GM19043 (cell line): ENCODE results near the gene OSBPL8.
"Not testable (repeated sequence)": the region's sequence is repeated elsewhere in the genome, so short reads cannot be mapped to it uniquely, and the experiment has no call there.

ENCODE experiments used
- ATAC-seq: cut with Tn5 transposase; IDR thresholded peaks from one replicate; pipeline ENCODE4 v1.9.1; 2021; ENCODE audit warnings: low read depth; ENCODE audit not compliant: unreplicated experiment

OSBPL8 gene

DNA sequence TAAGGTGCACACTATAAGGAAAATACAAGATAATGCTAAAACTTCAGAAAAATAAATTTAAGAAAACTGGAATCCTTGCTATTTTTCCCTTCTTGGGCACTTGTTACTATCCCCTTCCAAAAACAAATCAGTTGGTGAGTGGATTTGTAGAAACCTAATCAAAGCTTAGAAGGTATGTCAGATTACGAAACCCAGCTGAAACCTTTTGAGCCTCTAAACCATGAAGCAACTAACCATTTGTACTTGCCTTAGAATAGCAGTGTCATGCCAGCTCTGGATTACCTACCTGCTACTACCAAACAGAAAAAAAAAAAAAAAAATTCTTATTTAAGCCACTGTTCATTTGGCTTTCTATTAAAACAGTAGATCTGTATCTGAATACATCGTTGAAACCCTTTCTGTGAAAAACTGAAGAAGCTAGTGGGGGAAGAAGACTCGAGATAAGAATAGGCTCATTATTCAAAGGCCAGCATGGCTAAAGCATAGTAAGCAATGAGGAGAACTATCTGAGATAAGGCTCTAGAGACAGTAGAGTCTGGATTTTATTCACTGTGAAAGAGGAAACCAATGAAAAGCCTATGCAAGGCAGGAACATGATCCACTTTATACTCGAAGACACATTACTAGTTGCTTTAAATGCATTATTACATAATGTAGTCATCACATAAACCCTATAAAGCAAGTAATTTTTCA is 30.2 kb downstream of the OSBPL8 start:
- ATAC-seq = no peak

- ATAC-seq = no peak
Observed at GRCh38 chr12:76523408-76523807, 36.2 kb downstream of the OSBPL8 start.

DNA sequence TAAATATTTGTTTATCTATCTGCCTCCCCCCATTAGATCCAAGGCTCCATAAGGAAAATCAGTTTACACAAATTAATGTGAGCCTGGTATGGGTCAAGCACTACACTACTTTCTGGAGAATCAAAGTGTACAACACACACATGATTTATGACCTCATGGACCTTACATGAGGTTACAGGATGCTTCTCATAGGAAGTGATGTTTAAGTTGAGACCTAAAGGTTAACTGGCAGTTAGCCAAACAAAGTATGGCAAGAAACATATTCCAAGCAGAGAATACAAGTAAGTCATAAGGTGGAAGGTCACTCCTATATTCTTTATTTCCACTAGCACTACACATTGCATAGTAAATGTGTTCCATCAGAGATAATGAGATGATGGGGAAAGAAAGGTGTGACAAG is 39.2 kb downstream of the OSBPL8 start:
- ATAC-seq = no peak

DNA sequence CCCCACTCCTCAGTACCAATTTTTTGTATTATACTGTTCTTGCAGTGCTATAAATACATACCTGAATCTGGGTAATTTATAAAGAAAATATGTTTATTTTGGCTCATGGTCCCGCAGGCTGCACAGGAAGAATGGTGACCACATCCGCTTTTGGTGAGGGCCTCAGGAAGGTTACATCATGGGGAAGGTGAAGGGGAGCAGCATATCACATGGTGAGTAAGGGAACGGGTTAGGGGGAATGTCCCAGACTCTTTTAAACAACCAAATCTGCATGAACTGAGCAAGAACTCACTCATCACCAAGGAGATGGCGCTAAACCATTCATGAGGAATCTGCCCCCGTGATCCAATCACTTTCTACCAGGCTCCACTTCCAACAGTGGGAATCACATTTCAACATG is 40.0 kb downstream of the OSBPL8 start:
- ATAC-seq = no peak

DNA sequence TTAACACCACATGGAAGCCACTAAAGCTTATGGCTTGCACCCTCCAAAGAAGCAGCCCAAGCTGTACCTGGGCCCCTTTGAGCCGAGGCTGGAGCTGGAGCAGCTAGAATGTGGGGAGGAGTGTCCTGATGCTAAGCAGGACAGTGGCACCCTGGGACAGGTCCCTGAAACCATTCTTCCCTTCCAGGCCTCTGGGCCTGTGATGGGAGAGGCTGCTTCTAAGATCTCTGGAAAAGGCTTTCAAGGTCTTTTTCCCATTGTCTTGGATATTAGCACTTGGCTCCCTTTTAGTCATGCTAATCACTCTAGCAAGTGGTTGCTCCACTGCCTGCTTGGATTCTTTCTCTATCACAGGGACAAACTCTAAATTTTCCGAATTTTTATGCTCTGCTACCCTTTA is 40.9 kb downstream of the OSBPL8 start:
- no peak for ATAC-seq

- no peak for ATAC-seq
Observed at GRCh38 chr12:76515271-76515670, 44.3 kb downstream of the OSBPL8 start.

DNA sequence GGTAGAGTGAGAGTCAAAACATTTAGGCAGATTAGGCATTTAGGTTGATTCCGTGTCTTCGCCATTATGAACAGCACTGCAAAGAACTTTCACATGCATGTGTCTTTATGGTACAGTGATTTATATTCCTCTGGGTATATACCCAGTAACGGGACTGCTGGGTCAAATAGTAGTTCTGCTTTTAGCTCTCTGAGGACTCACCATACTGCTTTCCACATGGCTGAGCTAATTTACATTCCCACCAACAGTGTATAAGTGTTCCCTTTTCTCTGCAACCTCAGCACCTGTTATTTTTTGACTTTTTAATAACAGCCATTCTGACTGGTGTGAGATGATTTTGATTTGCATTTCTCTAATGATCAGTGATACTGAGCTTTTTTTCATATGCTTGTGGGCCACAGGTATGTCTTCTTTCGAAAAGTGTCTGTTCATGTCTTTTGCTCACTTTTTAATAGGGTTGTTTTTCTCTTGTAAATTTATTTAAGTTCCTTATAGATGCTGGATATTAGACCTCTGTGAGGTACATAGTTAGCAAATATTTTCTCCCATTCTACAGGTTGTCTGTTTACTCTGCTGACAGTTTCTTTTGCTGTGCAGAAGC is 48.4 kb downstream of the OSBPL8 start:
- peak; percentile 90 for ATAC-seq

- ATAC-seq = no peak
Observed at GRCh38 chr12:76508128-76508980, 51.2 kb downstream of the OSBPL8 start.

GRCh38 chr12:76506149-76506548 is 53.4 kb downstream of the OSBPL8 start:
- ATAC-seq = no peak

GRCh38 chr12:76505050-76505449 is 54.5 kb downstream of the OSBPL8 start:
- no peak for ATAC-seq

DNA sequence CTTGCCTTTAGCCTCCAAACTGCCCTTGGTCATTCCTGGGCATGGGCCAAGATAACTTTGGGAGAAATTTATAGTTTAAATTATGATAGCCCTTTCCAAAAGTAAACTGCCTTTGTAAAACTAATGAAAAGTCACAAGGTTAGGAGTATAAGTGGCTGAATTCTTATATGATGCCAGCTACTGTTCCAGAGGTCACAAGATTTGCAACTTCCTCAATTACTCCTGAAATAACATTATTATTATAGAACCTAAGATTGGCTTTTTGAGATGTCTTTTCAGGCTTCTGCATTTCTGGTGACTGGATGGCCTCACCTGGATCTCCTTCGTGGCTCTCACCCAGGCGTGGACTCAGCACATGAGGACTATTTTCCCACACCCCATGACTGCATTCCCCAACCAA is 55.0 kb downstream of the OSBPL8 start:
- no peak for ATAC-seq

GRCh38 chr12:76503957-76504356 is 55.6 kb downstream of the OSBPL8 start:
- no peak for ATAC-seq

- no peak for ATAC-seq
Observed at GRCh38 chr12:76501390-76501789, 58.2 kb downstream of the OSBPL8 start.

- ATAC-seq = not testable (repeated sequence)
Observed at GRCh38 chr12:76499136-76499535, 60.4 kb downstream of the OSBPL8 start.

- ATAC-seq = no peak
Observed at GRCh38 chr12:76495556-76495955, 64.0 kb downstream of the OSBPL8 start.

DNA sequence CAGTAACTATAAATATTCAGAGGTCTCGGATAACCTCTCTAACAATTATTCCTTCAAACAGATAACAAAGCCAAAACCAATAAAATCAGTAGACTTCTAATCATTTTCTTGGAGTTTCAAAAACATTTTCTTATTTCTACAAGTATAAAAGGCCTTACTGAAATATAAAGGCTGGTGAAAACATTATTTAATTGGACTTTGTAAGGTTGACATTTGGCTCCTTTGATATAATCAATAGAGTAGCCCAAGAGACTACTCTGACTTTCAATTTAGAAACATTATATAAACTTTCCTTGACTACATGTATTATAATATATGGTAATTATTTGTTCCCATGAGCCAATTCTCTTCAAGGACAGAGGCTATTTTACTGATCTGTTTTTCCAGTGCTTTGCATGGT is 68.3 kb downstream of the OSBPL8 start:
- ATAC-seq = no peak

DNA sequence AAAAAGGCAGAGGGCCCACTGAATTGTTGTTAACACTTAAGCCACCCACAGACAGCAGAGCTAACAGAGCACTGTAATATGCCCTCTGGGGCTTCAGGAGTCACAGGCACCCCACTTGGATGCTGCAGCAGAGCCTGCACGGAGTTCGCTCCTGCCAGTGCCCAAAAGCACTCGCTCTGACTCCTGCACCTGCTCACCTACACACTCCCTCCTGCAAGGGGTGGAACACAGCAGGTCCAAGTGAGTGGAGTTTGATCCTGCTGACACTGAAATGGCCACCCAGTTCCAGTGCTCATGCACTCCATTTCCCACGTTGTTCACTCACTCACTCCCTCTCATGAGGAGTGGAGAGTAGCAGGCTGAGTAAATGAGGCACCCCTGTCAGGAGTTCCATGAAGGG is 68.8 kb downstream of the OSBPL8 start:
- ATAC-seq = no peak

GRCh38 chr12:76489737-76490136 is 69.8 kb downstream of the OSBPL8 start:
- no peak for ATAC-seq

- ATAC-seq = no peak
Observed at GRCh38 chr12:76486011-76486410, 73.6 kb downstream of the OSBPL8 start.

DNA sequence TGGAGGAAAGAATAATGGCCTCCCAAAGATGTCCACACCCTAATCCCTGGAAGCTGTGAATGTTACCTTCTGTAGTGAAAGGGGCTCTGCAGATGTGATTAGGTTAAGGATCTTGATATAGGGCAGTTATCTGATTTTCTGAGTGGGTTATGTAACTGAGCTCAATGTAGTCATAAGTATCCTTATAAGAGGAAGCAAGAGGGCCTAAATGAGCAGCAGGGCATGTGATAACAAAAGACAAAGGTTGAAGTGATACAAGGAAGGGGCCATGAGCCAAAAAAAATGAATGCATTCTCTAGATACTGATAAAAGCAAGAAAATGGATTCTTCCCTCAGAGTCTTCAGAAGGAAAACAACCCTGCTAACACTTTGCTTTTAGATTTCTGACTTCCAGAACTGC is 78.8 kb downstream of the OSBPL8 start:
- ATAC-seq = no peak

GRCh38 chr12:76478045-76478444 is 81.5 kb downstream of the OSBPL8 start:
- ATAC-seq = no peak

DNA sequence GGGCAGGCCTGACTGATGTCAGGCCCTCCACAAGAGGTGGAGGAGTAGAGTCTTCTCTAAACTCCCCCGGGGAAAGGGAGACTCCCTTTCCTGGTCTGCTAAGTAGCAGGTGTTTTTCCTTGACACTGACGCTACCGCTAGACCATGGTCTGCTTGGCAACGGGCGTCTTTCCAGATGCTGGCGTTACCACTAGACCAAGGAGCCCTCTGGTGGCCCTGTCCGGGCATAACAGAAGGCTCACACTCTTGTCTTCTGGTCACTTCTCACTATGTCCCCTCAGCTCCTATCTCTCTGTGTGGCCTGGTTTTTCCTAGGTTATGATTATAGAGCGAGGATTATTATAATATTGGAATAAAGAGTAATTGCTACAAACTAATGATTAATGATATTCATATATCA is 86.7 kb downstream of the OSBPL8 start:
- not testable (repeated sequence) for ATAC-seq
